Measurements from ENCODE around the gene APOOL.

GRCh38 chrX:85037114-85037513 is 33.4 kb downstream of the APOOL start:
- TF ChIP-seq CTCF (IDR thresholded peaks at IDR 0.05) (no peak), POLR2A (IDR thresholded peaks at IDR 0.05) (no peak)

All from body of pancreas (tissue), 4 donors.